T-helper 2 cell (primary cell): ENCODE results near the gene PTPRG.
"Not testable (repeated sequence)": the region's sequence is repeated elsewhere in the genome, so short reads cannot be mapped to it uniquely, and the experiment has no call there.

Experiments used
- DNase-seq, 5 experiments: peaks; one replicate each; pipeline versions ENCODE4 v3.0.0 to v3.0.0-alpha.2; 2012 to 2022

PTPRG gene

GRCh38 chr3:61688307-61688984, 127.1 kb downstream of the PTPRG start:
- no peak for DNase-seq

GRCh38 chr3:61690016-61690415, 128.6 kb downstream of the PTPRG start:
- no peak for DNase-seq

GRCh38 chr3:61691466-61691865, 130.1 kb downstream of the PTPRG start:
- no peak for DNase-seq

GRCh38 chr3:61697301-61697700, 135.9 kb downstream of the PTPRG start:
- DNase-seq, result no peak

- DNase-seq, result not testable (repeated sequence)
Measured at GRCh38 chr3:61698278-61699072, 137.1 kb downstream of the PTPRG start.

- no peak for DNase-seq
Measured at GRCh38 chr3:61699622-61700021, 138.3 kb downstream of the PTPRG start.

GRCh38 chr3:61701011-61701410, 139.6 kb downstream of the PTPRG start:
- DNase-seq, result no peak

GRCh38 chr3:61702453-61702852, 141.1 kb downstream of the PTPRG start:
- no peak for DNase-seq

- no peak for DNase-seq
Measured at GRCh38 chr3:61704807-61705206, 143.4 kb downstream of the PTPRG start.

GRCh38 chr3:61707492-61707891, 146.1 kb downstream of the PTPRG start:
- DNase-seq, result no peak

- not testable (repeated sequence) for DNase-seq
Measured at GRCh38 chr3:61710920-61711319, 149.5 kb downstream of the PTPRG start.

GRCh38 chr3:61714225-61714624, 152.9 kb downstream of the PTPRG start:
- DNase-seq, result no peak

- no peak for DNase-seq
Measured at GRCh38 chr3:61715886-61716527, 154.6 kb downstream of the PTPRG start.

- DNase-seq, result not testable (repeated sequence)
Measured at GRCh38 chr3:61716693-61717092, 155.3 kb downstream of the PTPRG start.

GRCh38 chr3:61718565-61718964, 157.2 kb downstream of the PTPRG start:
- no peak for DNase-seq

- DNase-seq, result no peak
Measured at GRCh38 chr3:61719278-61719977, 158.1 kb downstream of the PTPRG start.

- DNase-seq, result no peak
Measured at GRCh38 chr3:61723038-61723437, 161.7 kb downstream of the PTPRG start.

- no peak for DNase-seq
Measured at GRCh38 chr3:61724183-61724582, 162.8 kb downstream of the PTPRG start.

GRCh38 chr3:61724801-61725200, 163.4 kb downstream of the PTPRG start:
- DNase-seq, result no peak

GRCh38 chr3:61725851-61726333, 164.5 kb downstream of the PTPRG start:
- peak in 1 of 5 experiments; percentile 26 for DNase-seq

- no peak for DNase-seq
Measured at GRCh38 chr3:61727435-61727834, 166.1 kb downstream of the PTPRG start.

- no peak for DNase-seq
Measured at GRCh38 chr3:61729038-61729634, 167.8 kb downstream of the PTPRG start.
